ENCODE data around the gene WBP2. TPM values are rescaled to one million over a fixed set of nuclear protein-coding genes. Genes with fewer than 3 reads are reported as not detected.

The WBP2 gene
- total and polyA plus RNA-seq, 9 of the 15 experiments (the other 6 are each of a cell fraction or from before 2014, with no cell fraction given): 2.2 to 74.3 (median 20.0) TPM

DNA sequence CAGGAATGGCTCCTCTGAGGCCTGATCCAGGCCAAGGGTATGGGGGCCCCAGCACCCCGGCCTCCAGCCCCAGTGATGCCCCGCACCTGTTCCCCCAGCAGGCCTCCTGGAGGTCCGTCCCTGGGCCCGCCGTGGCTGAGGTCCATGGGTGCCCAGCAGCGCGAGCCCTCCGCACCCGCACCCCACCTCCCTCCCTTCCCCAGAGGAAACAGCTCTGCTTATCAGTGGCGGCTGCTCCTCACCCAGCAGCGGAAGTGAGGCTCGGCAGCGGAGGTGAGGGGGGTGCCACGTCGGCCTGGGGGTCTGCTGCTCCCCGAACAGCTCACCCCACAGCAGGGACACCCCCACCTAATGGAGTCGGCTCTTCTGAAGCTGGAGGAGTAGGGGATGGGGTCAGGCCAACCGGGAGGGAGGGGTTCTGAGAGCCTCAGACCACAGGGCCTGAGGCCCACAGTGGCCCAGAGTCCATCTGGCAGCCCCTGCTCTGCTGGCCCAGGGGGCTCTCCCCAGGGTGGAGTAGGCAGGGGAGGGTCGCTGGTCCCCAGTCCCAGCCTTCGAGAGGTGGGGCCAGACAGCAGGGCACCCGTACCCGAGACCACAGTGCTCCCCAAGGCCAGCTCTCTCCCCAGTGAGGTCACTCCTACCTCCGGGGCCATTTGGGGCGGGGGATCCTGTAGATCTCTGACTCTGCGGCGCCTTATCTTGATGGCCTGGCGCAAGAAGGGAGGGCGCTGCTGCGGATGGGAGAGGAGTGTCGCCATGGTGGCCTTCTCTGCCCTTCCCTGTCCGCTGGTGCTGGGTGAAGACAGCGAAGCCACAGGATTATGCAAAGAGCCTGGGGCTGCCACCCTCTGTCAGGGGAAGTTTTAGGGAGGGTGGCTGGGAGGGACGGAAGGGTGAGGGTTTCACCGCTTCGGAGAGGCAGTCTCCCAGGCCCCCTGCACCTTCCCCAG, 11.3 kb downstream of the WBP2 start, which contains the start of gene UNC13D (continued):
- 0 out of 2 replicates have a peak, but pooled peaks have one; percentile 27 for TF ChIP-seq CREB1 (IDR thresholded peaks at IDR 0.05)
- no peak; the same call in 1 of the 2 replicates for TF ChIP-seq CREB1 (CRISPR knock-in tag; IDR thresholded peaks at IDR 0.05)
- TF ChIP-seq CBFA2T3 (IDR thresholded peaks at IDR 0.05): peak; percentile 59
- TF ChIP-seq POLR2A (conservative IDR thresholded peaks at IDR 0.05): peak; percentile 80
- TF ChIP-seq TBP (optimal IDR thresholded peaks at IDR 0.05; ENCODE audit: low read depth, low read length): peak; percentile 49
- TF ChIP-seq ZBTB17 (CRISPR knock-in tag; IDR thresholded peaks at IDR 0.05): peak; percentile 43; the same call in 1 of the 2 replicates
- peak; percentile 79 for TF ChIP-seq GATA2 (CRISPR knock-in tag; IDR thresholded peaks at IDR 0.05)
- TF ChIP-seq TEAD1 (CRISPR knock-in tag; IDR thresholded peaks at IDR 0.05): peak; percentile 37 to 38; a peak in 1 of 4 replicates
- TF ChIP-seq SMARCC2 (IDR thresholded peaks at IDR 0.05; ENCODE audit: low read depth): peak; percentile 41; the same call in 1 of the 2 replicates
- TF ChIP-seq CREB5 (CRISPR knock-in tag; IDR thresholded peaks at IDR 0.05): no peak
- no peak for TF ChIP-seq RBM25 (IDR thresholded peaks at IDR 0.05; ENCODE audit: low read depth, low read length, severe bottlenecking)
- TF ChIP-seq ZNF589 (CRISPR knock-in tag; IDR thresholded peaks at IDR 0.05; ENCODE audit: low read depth): peak; percentile 72; the same call in 1 of the 2 replicates
- TF ChIP-seq NEUROD1 (IDR thresholded peaks at IDR 0.05; ENCODE audit: borderline replicate concordance, low read depth, low read length, partially characterized antibody): peak; percentile 30
- TF ChIP-seq NR4A1 (CRISPR knock-in tag; IDR thresholded peaks at IDR 0.05): no peak
- peak; percentile 63; the same call in 1 of the 2 replicates for TF ChIP-seq NR4A1 (tag; IDR thresholded peaks at IDR 0.05)
- TF ChIP-seq HMGXB4 (CRISPR knock-in tag; IDR thresholded peaks at IDR 0.05): no peak
- peak; percentile 70; the same call in 1 of the 2 replicates for TF ChIP-seq ZNF444 (CRISPR knock-in tag; IDR thresholded peaks at IDR 0.05)
- TF ChIP-seq RREB1 (CRISPR knock-in tag; IDR thresholded peaks at IDR 0.05): peak; percentile 43
- peak; percentile 23; the same call in 1 of the 2 replicates for TF ChIP-seq EGR1 (conservative IDR thresholded peaks at IDR 0.05)
- TF ChIP-seq HDGF (IDR thresholded peaks at IDR 0.05): no peak

Measured in K562 (cell line).